NCI-H146 treated with DMSO at 0.1 percent for 48 hours (cell line): Measurements from ENCODE around the gene GAREM1.

Experiments used
- DNase-seq: peaks from one replicate; lab custom pipeline; 2025; ENCODE audit not compliant: unreplicated experiment; lab: John Stamatoyannopoulos, UW

GAREM1 gene

GRCh38 chr18:32335228-32335627 lies 135.5 kb downstream of the GAREM1 start:
- DNase-seq = peak; percentile 41

- DNase-seq = no peak
Measured at GRCh38 chr18:32333781-32334180, 136.9 kb downstream of the GAREM1 start.

GRCh38 chr18:32332708-32333107 lies 138.0 kb downstream of the GAREM1 start:
- no peak for DNase-seq

- DNase-seq = no peak
Measured at GRCh38 chr18:32328974-32329373, 141.7 kb downstream of the GAREM1 start.

GRCh38 chr18:32328379-32328778 lies 142.3 kb downstream of the GAREM1 start:
- no peak for DNase-seq

GRCh38 chr18:32326450-32327308 lies 144.0 kb downstream of the GAREM1 start:
- DNase-seq = no peak

GRCh38 chr18:32324181-32324580 lies 146.5 kb downstream of the GAREM1 start:
- no peak for DNase-seq

- DNase-seq = peak; percentile 30
Measured at GRCh38 chr18:32321826-32322225, 148.9 kb downstream of the GAREM1 start.

- no peak for DNase-seq
Measured at GRCh38 chr18:32319084-32319483, 151.6 kb downstream of the GAREM1 start.

- no peak for DNase-seq
Measured at GRCh38 chr18:32318581-32318980, 152.1 kb downstream of the GAREM1 start.

- no peak for DNase-seq
Measured at GRCh38 chr18:32317651-32318050, 153.0 kb downstream of the GAREM1 start.

GRCh38 chr18:32315881-32316280 lies 154.8 kb downstream of the GAREM1 start:
- DNase-seq = no peak

- no peak for DNase-seq
Measured at GRCh38 chr18:32310774-32311173, 159.9 kb downstream of the GAREM1 start.

GRCh38 chr18:32310101-32310500 lies 160.6 kb downstream of the GAREM1 start:
- no peak for DNase-seq

GRCh38 chr18:32308493-32309120 lies 162.1 kb downstream of the GAREM1 start:
- DNase-seq = no peak

GRCh38 chr18:32303400-32303799 lies 167.3 kb downstream of the GAREM1 start:
- DNase-seq = no peak

GRCh38 chr18:32302806-32303205 lies 167.9 kb downstream of the GAREM1 start:
- no peak for DNase-seq

GRCh38 chr18:32301976-32302743 lies 168.5 kb downstream of the GAREM1 start:
- no peak for DNase-seq

- DNase-seq = no peak
Measured at GRCh38 chr18:32301361-32301760, 169.3 kb downstream of the GAREM1 start.

- DNase-seq = no peak
Measured at GRCh38 chr18:32300914-32301313, 169.8 kb downstream of the GAREM1 start.

GRCh38 chr18:32299484-32299883 lies 171.2 kb downstream of the GAREM1 start:
- no peak for DNase-seq
